ENCODE measurements around the gene COPS7B.

DNA sequence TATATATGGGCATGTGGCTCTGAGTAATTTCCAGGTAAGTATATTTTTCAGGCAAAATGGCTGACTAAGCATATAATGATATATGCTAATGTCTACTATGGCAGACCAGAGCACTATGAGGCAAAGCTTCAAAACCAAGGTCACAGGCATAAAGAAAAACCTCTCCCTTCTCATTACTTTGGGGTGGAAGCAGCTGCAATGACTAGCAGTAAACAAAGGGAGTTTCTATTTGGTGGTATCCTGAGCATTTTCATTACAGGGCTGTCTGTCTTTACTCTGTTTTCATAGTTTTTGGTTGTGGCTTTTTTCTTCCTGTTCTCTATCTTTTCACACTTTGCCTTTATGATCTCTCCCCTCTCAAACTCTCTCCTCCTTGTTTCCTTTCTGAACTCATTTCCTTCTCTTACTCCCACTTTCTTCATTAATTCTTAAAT lies 20.7 kb upstream of the COPS7B start:
- TF ChIP-seq GATA2 (IDR thresholded peaks at IDR 0.05; ENCODE audit: low read depth, low read length) (no peak), GATA3 (IDR thresholded peaks at IDR 0.05; ENCODE audit: low read depth, low read length) (no peak)
